Uterus (tissue), 2 donors: ENCODE results near the gene TAF5L.

Source experiments
- POLR2A ChIP-seq, 2 donors: fragments of 450-650 bp; IDR thresholded peaks; one replicate each; pipeline ENCODE4 v1.6.1; 2016; ENCODE audit warnings: antibody characterized with exemption in 2 of 2, mild to moderate bottlenecking in 1 of 2, moderate library complexity in 1 of 2
- TF ChIP-seq, protein P1 (sequence below), 4 experiments: fragments of 200-600 bp in 2 of 4; fragments of 450-650 bp in 2 of 4; sonication (generic) in 2 of 4; IDR thresholded peaks; one replicate each; pipeline ENCODE4 v1.5.1; 2016 to 2019; ENCODE audit warnings: antibody characterized with exemption in 4 of 4, mild to moderate bottlenecking in 2 of 4, moderate library complexity in 1 of 4

DNA sequence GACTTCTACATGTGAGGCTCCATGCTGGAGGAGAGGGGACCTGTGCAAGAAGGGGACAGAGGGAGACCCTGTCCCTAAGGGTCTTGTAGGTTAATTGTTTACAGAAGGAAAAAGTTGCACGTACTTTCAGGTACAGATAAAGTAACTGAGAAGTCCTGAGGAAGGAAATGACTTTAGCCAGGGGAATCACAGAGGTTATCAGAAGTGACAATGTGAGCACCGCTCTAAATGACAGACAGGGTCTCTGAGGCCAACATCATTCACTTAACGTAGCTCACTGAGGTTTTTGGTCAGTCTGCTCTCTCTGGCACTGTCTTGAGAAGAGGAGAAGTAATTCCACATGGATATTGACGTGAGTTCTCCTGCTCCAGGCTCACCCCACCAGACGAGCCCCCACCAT, 12.0 kb downstream of the TAF5L start:
- TF ChIP-seq, protein P1, sequence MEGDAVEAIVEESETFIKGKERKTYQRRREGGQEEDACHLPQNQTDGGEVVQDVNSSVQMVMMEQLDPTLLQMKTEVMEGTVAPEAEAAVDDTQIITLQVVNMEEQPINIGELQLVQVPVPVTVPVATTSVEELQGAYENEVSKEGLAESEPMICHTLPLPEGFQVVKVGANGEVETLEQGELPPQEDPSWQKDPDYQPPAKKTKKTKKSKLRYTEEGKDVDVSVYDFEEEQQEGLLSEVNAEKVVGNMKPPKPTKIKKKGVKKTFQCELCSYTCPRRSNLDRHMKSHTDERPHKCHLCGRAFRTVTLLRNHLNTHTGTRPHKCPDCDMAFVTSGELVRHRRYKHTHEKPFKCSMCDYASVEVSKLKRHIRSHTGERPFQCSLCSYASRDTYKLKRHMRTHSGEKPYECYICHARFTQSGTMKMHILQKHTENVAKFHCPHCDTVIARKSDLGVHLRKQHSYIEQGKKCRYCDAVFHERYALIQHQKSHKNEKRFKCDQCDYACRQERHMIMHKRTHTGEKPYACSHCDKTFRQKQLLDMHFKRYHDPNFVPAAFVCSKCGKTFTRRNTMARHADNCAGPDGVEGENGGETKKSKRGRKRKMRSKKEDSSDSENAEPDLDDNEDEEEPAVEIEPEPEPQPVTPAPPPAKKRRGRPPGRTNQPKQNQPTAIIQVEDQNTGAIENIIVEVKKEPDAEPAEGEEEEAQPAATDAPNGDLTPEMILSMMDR (IDR thresholded peaks at IDR 0.05): no peak
- TF ChIP-seq POLR2A (IDR thresholded peaks at IDR 0.05): no peak
